WTC11 (cell line): ENCODE measurements around the gene MOCS1.

Experiments used
- ATF2 ChIP-seq: sonication (generic); formaldehyde crosslinking; IDR thresholded peaks from 2 replicates; pipeline ENCODE4 v1.8.1; 2022; ENCODE audit warnings: low read depth, missing genetic modification reagents, borderline replicate concordance
- E2F4 ChIP-seq: sonication (generic); formaldehyde crosslinking; IDR thresholded peaks from 2 replicates; pipeline ENCODE4 v1.8.1; 2022; ENCODE audit warnings: low read depth, mild to moderate bottlenecking, moderate library complexity, missing genetic modification reagents, borderline replicate concordance

GRCh38 chr6:39933669-39934130 is 562 bp downstream of the MOCS1 start:
- TF ChIP-seq ATF2 (CRISPR knock-in tag) (no peak), E2F4 (no peak)
